Neural progenitor cell (in vitro differentiated cells): ENCODE data around the gene PTPRH. TPM values are rescaled to one million over a fixed set of nuclear protein-coding genes. Genes with fewer than 3 reads are reported as not detected.

Source experiments
- DNase-seq: peaks from one replicate; pipeline ENCODE4 v3.0.0-alpha.2; 2016; ENCODE audit warnings: low spot score
- H2AFZ ChIP-seq: fragments of 200-600 bp; sonication (generic); replicated peaks from 2 replicates; pipeline ENCODE4 v1.6.1; 2016; ENCODE audit warnings: antibody characterized with exemption
- H3F3A ChIP-seq: fragments of 200-600 bp; sonication (generic); 2 replicates; pipeline ENCODE4 v1.6.1; 2016; ENCODE audit warnings: antibody characterized with exemption, low read depth
- H3K27ac ChIP-seq: fragments of 200-600 bp; sonication (generic); 2 replicates; pipeline ENCODE4 v1.5.1; 2016; ENCODE audit warnings: mild to moderate bottlenecking
- H3K27me3 ChIP-seq: fragments of 200-600 bp; sonication (generic); 2 replicates; pipeline ENCODE4 v1.6.1; 2016; ENCODE audit warnings: mild to moderate bottlenecking, moderate library complexity
- H3K36me3 ChIP-seq: fragments of 200-600 bp; sonication (generic); 2 replicates; pipeline ENCODE4 v1.5.1; 2016
- H3K4me1 ChIP-seq: fragments of 200-600 bp; sonication (generic); 2 replicates; pipeline ENCODE4 v1.6.1; 2016; ENCODE audit warnings: mixed run types
- H3K4me2 ChIP-seq: fragments of 200-600 bp; sonication (generic); 2 replicates; pipeline ENCODE4 v1.6.1; 2016
- H3K4me3 ChIP-seq: fragments of 200-600 bp; sonication (generic); 2 replicates; pipeline ENCODE4 v1.5.1; 2016
- H3K79me2 ChIP-seq: fragments of 200-600 bp; sonication (generic); 2 replicates; pipeline ENCODE4 v1.6.1; 2016; ENCODE audit warnings: low read depth
- H3K9ac ChIP-seq: fragments of 200-600 bp; sonication (generic); 2 replicates; pipeline ENCODE4 v1.6.1; 2016
- H3K9me3 ChIP-seq: fragments of 200-600 bp; sonication (generic); 2 replicates; pipeline ENCODE4 v1.5.1; 2016; ENCODE audit warnings: low read depth
- H4K20me1 ChIP-seq: fragments of 200-600 bp; sonication (generic); 2 replicates; pipeline ENCODE4 v1.6.1; 2016; ENCODE audit warnings: low read depth
- H3K27ac Mint-ChIP-seq: 3 replicates; pipeline ENCODE4 v1.8.0; 2021; ENCODE audit warnings: mixed read lengths
- H3K27me3 Mint-ChIP-seq: 2 replicates; pipeline ENCODE4 v1.8.0; 2022; ENCODE audit warnings: low read depth, mild to moderate bottlenecking, inconsistent platforms, moderate library complexity, mixed read lengths; ENCODE audit not compliant: insufficient read depth
- H3K36me3 Mint-ChIP-seq: 3 replicates; pipeline ENCODE4 v1.8.0; 2021; ENCODE audit warnings: mixed read lengths
- H3K4me1 Mint-ChIP-seq: 3 replicates; pipeline ENCODE4 v1.8.0; 2021; ENCODE audit warnings: mixed read lengths
- H3K4me3 Mint-ChIP-seq: 3 replicates; pipeline ENCODE4 v1.8.0; 2021; ENCODE audit warnings: mild to moderate bottlenecking, moderate library complexity, mixed read lengths
- H3K9me3 Mint-ChIP-seq: 3 replicates; pipeline ENCODE4 v1.8.0; 2020; ENCODE audit warnings: mixed read lengths
- EZH2 ChIP-seq: fragments of 200-600 bp; sonication (generic); IDR thresholded peaks from 2 replicates; pipeline ENCODE4 v1.6.1; 2017; ENCODE audit warnings: antibody characterized with exemption, mild to moderate bottlenecking, moderate library complexity
- EZH2phosphoT487 ChIP-seq: fragments of 200-600 bp; sonication (generic); IDR thresholded peaks from 2 replicates; pipeline ENCODE4 v1.6.1; 2017; ENCODE audit warnings: antibody characterized with exemption
- total RNA-seq: library from RNA; depleted of rRNA; stranded (reverse); fragments of >200 nt; gene quantifications from 2 replicates; pipeline ENCODE4 v1.2.3, GENCODE V29; 2015; ENCODE audit warnings: low replicate concordance
- TF ChIP-seq, protein P1 (sequence below): fragments of 200-600 bp; sonication (generic); IDR thresholded peaks from 2 replicates; pipeline ENCODE4 v1.5.1; 2017; ENCODE audit warnings: antibody characterized with exemption, mild to moderate bottlenecking

Gene PTPRH
- total RNA-seq, 1 donor from 2014 or later = not detected

DNA sequence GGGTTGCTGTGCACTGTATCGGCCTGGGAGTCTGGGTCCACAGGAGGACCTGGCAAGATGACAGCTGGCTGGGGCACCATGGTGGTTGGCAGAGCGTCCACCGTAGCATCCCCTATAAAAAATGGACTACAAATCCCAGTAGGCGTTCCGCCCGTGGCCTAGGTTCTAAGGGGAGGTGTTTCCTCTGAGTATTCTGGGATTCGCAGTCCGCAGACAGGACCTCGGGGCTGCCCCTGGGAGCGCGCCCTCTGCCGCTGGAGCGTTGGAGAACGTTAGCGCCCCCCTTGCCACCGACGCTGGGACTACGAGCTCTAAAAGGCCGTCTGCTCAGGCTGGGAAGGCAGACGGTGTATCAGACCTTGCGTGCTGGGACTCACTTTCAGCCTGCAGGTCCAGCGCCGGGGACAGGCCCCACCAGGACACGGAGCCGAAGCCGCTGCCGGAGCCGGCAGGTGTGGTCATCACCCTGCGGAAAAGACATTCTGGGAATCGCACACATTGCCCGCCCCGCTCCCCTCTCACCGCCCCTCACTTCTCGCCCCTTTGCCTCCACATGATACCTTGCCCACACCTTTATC lies 43.3 kb downstream of the PTPRH start:
- no peak for TF ChIP-seq EZH2phosphoT487
- TF ChIP-seq, protein P1, sequence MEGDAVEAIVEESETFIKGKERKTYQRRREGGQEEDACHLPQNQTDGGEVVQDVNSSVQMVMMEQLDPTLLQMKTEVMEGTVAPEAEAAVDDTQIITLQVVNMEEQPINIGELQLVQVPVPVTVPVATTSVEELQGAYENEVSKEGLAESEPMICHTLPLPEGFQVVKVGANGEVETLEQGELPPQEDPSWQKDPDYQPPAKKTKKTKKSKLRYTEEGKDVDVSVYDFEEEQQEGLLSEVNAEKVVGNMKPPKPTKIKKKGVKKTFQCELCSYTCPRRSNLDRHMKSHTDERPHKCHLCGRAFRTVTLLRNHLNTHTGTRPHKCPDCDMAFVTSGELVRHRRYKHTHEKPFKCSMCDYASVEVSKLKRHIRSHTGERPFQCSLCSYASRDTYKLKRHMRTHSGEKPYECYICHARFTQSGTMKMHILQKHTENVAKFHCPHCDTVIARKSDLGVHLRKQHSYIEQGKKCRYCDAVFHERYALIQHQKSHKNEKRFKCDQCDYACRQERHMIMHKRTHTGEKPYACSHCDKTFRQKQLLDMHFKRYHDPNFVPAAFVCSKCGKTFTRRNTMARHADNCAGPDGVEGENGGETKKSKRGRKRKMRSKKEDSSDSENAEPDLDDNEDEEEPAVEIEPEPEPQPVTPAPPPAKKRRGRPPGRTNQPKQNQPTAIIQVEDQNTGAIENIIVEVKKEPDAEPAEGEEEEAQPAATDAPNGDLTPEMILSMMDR = peak; percentile 86
- Mint-ChIP-seq H3K4me1 (peaks cover 13% of the 10 kb centered on the region), H3K4me3 (peak overlapping the region; percentile 96), H3K36me3 (no peaks in the 10 kb centered on the region), H3K27me3 (peaks cover 22% of the 10 kb centered on the region), H3K9me3 (no peaks in the 10 kb centered on the region), H3K27ac (no peak overlapping the region)
- H3K9me3 ChIP-seq = no peaks in the 10 kb centered on the region
- H3K36me3 ChIP-seq = no peaks in the 10 kb centered on the region
- peak; percentile 97 for DNase-seq
- no peak overlapping the region for H3K27ac ChIP-seq
- H3K79me2 ChIP-seq = no peaks in the 10 kb centered on the region
- H3F3A ChIP-seq = no peaks in the 10 kb centered on the region
- no peak overlapping the region for H3K9ac ChIP-seq
- peaks cover 4% of the 10 kb centered on the region for H3K4me1 ChIP-seq
- peaks cover 56% of the 10 kb centered on the region for H3K27me3 ChIP-seq
- H3K4me3 ChIP-seq = peak overlapping the region; percentile 63
- H3K4me2 ChIP-seq = peak overlapping the region; percentile 80
- peak overlapping the region; percentile 84 for H2AFZ ChIP-seq
- no peaks in the 10 kb centered on the region for H4K20me1 ChIP-seq

DNA sequence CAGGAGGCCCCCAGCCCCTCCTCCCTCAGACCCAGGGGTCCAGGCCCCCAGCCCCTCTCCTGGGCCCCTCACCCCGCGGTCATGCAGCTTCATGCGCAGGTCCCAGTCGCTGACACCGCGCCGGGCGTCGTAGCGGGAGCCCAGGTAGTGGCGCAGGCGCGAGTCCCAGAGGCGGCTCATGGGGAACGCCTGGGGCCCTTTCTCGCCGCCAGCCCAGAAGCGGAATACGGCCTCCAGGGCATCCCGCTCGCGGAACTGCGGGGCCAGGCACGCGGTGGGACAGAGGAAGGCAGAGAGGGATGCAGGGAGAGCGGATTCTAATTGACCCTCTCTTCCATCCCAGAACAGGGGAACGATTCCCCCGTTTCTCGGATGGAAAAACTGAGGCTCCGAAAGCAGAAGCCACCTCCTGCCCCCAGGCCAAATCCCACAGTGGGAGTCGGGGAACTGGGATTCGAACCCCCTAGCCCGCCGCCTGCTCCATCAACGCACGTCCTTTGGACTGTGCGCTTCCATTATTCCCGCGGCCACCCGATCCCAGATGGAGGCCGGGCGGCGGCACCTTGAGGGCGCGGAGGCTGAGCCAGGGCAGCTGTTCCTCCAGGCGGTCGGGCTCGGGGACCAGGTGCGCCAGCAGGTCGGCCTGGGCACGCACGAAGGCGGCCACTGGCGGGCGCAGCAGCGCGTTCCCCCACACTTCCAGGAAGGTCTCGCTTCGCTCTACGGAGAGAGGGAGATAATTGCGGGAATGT lies 47.6 kb downstream of the PTPRH start:
- Histone ChIP-seq H4K20me1 (no peaks in the 10 kb centered on the region), H3K4me1 (peaks cover 6% of the 10 kb centered on the region), H3K79me2 (no peaks in the 10 kb centered on the region), H3K36me3 (no peaks in the 10 kb centered on the region), H3K4me3 (no peak overlapping the region), H3K9ac (no peak overlapping the region), H3K27me3 (peaks cover 40% of the 10 kb centered on the region), H3K9me3 (no peaks in the 10 kb centered on the region), H3F3A (peaks cover 12% of the 10 kb centered on the region), H3K27ac (no peak overlapping the region), H3K4me2 (no peak overlapping the region), H2AFZ (no peak overlapping the region)
- Mint-ChIP-seq H3K4me1 (peaks cover 21% of the 10 kb centered on the region), H3K36me3 (no peaks in the 10 kb centered on the region), H3K9me3 (no peaks in the 10 kb centered on the region), H3K27ac (no peak overlapping the region), H3K4me3 (no peak overlapping the region), H3K27me3 (peaks cover 14% of the 10 kb centered on the region)
- no peak for TF ChIP-seq EZH2phosphoT487
- TF ChIP-seq, protein P1 = no peak
- TF ChIP-seq EZH2 = no peak
- no peak for DNase-seq

DNA sequence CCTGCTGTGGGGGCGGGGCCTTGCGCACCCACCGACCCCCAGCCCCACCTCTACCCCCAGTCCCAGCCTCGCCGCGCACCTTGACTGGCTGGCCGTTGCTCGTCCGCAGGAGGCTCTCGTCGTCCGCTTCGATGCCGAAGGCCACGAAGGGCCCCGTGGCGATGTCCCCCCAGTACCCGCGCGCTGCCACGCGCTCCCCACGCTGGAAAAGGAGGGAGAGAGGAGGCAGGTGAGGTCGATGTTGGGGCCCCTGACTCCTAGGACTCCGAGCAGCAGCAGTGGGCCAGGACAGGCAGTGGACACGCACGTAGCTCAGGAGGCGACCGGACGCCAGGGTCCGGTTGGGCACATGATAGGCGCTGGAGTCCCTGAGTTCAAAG lies 48.3 kb downstream of the PTPRH start:
- H3K4me3 Mint-ChIP-seq = no peak overlapping the region
- Histone ChIP-seq H3F3A (peaks cover 18% of the 10 kb centered on the region), H4K20me1 (no peaks in the 10 kb centered on the region), H3K4me3 (no peak overlapping the region), H3K9me3 (no peaks in the 10 kb centered on the region), H3K4me1 (peaks cover 6% of the 10 kb centered on the region), H3K27me3 (peaks cover 40% of the 10 kb centered on the region), H3K9ac (no peak overlapping the region), H3K4me2 (peak overlapping the region; percentile 25), H3K27ac (no peak overlapping the region), H3K79me2 (no peaks in the 10 kb centered on the region), H3K36me3 (no peaks in the 10 kb centered on the region), H2AFZ (no peak overlapping the region)
- DNase-seq = no peak
- peaks cover 10% of the 10 kb centered on the region for H3K27me3 Mint-ChIP-seq
- TF ChIP-seq EZH2 (peak; percentile 36), EZH2phosphoT487 (peak; percentile 28)
- TF ChIP-seq, protein P1 = no peak
- H3K4me1 Mint-ChIP-seq = peaks cover 21% of the 10 kb centered on the region
- no peak overlapping the region for H3K27ac Mint-ChIP-seq
- H3K9me3 Mint-ChIP-seq = no peaks in the 10 kb centered on the region
- no peaks in the 10 kb centered on the region for H3K36me3 Mint-ChIP-seq
